ENCODE measurements around the gene STMN1. TPM values are rescaled to one million over a fixed set of nuclear protein-coding genes. Genes with fewer than 3 reads are reported as not detected.

Gene STMN1
- total and polyA plus RNA-seq, 9 of the 15 experiments (the other 6 are each of a cell fraction or from before 2014, with no cell fraction given) = 269 to 2,153 (median 595) TPM

DNA sequence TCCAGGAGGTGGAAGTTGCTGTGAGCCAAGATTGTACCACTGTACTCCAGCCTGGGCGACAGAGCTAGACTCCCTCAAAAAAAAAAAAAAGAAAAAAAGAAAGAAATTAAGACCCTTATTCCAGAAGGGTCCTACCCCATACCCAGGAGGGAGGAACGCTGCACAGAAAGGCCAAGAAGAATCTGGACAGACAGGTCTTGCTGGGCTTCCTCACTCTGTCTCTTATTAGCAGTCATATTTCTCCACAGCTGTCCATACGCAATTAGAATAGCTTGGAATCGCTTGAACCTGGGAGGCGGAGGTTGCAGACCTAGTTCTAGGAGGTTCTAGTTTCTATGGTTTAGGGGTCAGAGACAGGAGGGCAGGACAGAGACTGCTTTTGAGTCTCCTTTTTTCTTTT lies 27.5 kb downstream of the STMN1 start (continued):
- TF ChIP-seq, protein P1, sequence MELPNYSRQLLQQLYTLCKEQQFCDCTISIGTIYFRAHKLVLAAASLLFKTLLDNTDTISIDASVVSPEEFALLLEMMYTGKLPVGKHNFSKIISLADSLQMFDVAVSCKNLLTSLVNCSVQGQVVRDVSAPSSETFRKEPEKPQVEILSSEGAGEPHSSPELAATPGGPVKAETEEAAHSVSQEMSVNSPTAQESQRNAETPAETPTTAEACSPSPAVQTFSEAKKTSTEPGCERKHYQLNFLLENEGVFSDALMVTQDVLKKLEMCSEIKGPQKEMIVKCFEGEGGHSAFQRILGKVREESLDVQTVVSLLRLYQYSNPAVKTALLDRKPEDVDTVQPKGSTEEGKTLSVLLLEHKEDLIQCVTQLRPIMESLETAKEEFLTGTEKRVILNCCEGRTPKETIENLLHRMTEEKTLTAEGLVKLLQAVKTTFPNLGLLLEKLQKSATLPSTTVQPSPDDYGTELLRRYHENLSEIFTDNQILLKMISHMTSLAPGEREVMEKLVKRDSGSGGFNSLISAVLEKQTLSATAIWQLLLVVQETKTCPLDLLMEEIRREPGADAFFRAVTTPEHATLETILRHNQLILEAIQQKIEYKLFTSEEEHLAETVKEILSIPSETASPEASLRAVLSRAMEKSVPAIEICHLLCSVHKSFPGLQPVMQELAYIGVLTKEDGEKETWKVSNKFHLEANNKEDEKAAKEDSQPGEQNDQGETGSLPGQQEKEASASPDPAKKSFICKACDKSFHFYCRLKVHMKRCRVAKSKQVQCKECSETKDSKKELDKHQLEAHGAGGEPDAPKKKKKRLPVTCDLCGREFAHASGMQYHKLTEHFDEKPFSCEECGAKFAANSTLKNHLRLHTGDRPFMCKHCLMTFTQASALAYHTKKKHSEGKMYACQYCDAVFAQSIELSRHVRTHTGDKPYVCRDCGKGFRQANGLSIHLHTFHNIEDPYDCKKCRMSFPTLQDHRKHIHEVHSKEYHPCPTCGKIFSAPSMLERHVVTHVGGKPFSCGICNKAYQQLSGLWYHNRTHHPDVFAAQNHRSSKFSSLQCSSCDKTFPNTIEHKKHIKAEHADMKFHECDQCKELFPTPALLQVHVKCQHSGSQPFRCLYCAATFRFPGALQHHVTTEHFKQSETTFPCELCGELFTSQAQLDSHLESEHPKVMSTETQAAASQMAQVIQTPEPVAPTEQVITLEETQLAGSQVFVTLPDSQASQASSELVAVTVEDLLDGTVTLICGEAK (IDR thresholded peaks at IDR 0.05) = no peak
- TF ChIP-seq, protein P1 (CRISPR knock-in tag; IDR thresholded peaks at IDR 0.05) = no peak
- TF ChIP-seq, protein P2, sequence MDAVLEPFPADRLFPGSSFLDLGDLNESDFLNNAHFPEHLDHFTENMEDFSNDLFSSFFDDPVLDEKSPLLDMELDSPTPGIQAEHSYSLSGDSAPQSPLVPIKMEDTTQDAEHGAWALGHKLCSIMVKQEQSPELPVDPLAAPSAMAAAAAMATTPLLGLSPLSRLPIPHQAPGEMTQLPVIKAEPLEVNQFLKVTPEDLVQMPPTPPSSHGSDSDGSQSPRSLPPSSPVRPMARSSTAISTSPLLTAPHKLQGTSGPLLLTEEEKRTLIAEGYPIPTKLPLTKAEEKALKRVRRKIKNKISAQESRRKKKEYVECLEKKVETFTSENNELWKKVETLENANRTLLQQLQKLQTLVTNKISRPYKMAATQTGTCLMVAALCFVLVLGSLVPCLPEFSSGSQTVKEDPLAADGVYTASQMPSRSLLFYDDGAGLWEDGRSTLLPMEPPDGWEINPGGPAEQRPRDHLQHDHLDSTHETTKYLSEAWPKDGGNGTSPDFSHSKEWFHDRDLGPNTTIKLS (IDR thresholded peaks at IDR 0.05; ENCODE audit: borderline replicate concordance, low read depth) = no peak
- TF ChIP-seq FOXA1 (IDR thresholded peaks at IDR 0.05; ENCODE audit: borderline replicate concordance) (no peak), NR4A1 (CRISPR knock-in tag; IDR thresholded peaks at IDR 0.05) (no peak), NR4A1 (tag; IDR thresholded peaks at IDR 0.05) (no peak), BCOR (IDR thresholded peaks at IDR 0.05) (no peak), ZNF24 (IDR thresholded peaks at IDR 0.05) (no peak)
